GM18868 (cell line): Measurements from ENCODE around the gene RILPL2.
"Not testable (repeated sequence)": the region's sequence is repeated elsewhere in the genome, so short reads cannot be mapped to it uniquely, and the experiment has no call there.

Experiments used
- ATAC-seq: cut with Tn5 transposase; IDR thresholded peaks from one replicate; pipeline ENCODE4 v1.9.1; 2021; ENCODE audit warnings: mild to moderate bottlenecking, moderate library complexity; ENCODE audit not compliant: unreplicated experiment

The RILPL2 gene

DNA sequence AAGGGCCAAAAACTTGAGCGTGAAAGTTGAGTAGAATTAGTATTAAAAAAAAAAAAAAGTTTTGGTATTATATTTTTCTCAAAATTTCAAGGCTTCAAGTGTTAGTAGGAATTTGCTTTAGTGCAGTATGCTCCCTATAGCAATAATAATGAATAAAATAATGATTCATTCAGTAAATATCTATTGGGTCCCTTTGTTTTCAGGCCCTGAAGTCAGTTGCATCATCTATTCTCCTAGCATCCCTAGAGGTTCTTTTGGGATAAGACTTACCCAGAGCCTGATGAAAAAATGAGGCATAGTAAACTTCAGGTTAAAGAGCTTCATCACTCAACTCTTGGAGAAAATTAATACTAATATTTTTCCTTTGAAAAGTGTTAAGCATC is 51.5 kb downstream of the RILPL2 start:
- ATAC-seq: no peak

DNA sequence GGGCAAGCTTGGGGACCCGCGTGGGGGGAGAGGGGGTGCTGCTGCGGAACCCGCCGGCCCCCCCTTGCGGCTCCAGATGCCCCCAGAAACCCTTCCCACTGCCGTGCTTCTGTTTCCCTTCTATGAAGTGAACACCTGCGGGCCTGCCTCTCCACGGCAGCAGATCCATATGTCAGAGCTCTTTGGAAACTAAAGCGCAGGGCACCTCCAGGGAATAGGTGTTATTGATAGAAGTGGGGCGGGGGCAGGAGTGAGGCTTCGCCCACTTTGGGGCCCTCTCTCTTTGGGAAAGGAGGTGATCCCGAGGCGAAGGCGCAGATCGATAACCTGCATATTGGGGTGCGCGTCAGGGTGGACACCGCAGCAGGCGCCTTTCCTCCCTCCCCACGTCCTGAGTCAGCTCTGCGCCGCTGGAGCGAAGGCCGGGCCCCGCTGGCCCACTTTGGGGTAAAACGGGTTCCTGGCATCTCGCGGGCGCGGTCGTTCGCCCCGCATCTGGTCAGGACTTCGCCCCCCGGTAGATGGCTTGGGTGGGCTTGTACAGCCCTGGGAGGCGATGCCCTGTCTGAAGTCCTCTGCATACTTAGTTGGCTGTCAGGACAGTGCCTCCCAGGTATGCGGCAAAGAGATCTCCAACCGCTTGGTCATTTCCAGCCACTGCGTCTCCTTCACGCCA is 52.0 kb downstream of the RILPL2 start:
- no peak for ATAC-seq

DNA sequence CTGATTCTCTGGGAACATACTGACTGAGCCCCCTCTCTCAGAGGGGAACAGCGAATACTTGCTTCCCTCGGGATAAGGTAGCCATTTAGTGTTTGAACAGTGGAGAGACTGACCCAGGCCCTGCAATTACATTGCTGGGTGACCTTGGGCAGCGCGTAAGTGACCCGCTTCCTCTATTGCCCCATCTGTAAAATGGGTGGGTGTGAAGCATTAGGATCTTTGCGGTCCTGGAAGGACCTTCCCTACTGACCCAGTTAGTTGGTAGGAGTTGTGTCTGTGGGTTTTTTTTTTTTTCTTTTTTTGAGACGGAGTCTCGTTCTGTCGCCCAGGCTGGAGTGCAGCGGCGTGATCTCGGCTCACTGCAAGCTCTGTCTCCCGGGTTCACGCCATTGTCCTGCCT is 53.8 kb downstream of the RILPL2 start:
- no peak for ATAC-seq

DNA sequence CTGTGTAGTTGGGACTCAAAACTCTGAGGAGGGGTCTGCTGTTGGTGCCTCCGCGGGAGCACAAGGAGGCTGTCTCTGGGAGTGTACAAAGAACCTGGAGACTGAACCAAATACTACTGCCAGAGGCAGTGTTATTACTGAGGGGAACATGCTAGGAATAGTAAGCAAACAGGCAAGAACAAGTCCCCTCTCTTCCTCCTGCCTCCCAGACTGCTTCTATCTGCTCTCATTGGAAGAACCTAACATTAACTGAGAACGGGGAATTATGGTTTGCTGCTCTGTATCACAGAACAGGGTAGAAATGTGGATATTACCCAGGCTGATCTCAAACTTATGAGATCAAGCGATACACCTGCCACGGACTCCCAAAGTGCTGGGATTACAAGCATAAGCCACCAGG is 57.1 kb downstream of the RILPL2 start:
- no peak for ATAC-seq

DNA sequence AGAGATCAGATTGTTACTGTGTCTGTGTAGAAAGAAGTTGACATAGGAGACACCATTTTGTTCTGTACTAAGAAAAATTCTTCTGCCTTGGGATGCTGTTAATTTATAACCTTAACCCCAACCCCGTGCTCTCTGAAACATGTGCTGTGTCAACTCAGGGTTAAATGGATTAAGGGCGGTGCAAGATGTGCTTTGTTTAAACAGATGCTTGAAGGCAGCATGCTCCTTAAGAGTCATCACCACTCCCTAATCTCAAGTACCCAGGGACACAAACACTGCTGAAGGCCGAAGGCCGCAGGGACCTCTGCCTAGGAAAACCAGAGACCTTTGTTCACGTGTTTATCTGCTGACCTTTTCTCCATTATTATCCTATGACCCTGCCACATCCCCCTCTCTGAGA is 64.1 kb downstream of the RILPL2 start:
- not testable (repeated sequence) for ATAC-seq

DNA sequence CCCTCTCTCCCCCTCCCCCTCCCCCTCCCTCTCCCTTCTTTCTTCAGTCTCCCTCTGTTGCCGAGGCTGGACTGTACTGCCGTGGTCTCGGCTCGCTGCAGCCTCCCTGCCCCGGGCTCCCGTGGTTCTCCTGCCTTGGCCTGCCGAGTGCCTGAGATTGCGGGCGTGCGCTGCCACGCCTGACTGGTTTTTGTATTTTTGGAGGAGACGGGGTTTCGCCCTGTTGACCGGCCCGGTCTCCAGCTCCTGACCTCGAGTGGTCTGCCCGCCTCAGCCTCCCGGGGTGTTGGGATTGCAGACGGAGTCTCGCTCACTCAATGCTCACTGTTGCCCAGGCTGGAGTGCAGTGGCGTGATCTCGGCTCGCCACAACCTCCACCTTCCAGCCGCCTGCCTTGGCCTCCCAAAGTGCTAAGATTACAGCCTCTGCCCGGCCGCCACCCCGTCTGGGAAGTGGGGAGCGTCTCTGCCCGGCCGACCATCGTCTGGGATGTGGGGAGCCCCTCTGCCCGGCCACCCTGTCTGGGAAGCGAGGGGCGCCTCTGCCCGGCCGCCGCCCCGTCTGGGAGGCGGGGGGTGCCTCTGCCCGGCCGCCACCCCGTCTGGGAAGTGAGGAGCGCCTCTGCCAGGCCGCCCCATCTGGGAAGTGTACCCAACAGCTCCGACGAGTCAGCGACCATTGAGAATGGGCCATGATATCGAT is 64.7 kb downstream of the RILPL2 start:
- not testable (repeated sequence) for ATAC-seq

DNA sequence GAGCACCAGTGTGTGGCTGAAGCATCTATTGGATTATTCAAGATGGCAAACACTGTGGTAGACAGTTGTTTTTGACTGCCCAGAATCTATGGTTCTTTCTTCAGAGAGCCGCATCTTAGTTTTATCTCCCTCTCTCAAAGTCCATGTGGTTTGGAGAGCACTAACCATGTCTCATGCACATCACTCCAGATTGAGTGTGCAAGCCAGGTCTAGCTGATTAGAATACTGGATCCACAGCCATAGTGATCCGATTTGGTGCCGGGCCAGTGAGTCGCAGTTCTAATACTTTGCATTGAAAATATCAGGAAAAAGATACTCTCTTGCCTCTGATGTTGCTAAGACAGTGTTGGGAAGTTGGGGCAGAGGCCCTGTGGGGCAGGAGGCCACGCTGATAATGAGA is 67.3 kb downstream of the RILPL2 start:
- ATAC-seq: no peak

DNA sequence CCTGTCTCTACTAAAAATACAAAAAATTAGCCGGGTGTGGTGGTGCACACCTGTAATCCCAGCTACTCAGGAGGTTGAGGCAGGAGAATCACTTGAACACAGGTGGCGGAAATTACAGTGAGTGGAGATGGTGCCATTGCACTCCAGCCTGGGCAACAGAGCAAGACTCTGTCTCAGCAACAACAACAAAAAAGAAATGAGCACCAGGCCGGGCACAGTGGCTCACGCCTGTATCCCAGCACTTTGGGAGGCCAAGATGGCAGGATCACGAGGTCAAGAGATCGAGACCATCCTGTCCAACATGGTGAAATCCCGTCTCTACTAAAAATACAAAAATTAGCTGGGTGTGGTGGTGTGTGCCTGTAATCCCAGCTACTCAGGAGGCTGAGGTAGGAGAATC is 68.1 kb downstream of the RILPL2 start:
- ATAC-seq: not testable (repeated sequence)

DNA sequence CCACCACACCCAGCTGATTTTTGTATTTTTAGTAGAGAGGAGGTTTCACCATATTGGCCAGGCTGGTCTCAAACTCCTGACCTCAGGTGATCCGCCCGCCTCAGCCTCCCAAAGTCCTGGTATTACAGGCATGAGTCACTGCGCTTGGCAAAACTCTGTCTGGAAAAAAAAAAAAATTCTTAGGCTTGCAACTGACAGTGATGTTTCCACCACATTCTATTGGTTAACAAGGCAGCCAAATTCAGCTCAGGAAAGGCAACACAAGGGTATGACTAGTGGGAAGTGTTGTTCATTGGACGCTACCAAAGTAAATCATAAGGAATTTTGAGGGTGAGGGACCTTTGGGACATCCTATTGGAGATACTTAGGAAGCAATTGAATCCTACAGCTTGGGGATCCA is 69.0 kb downstream of the RILPL2 start:
- no peak for ATAC-seq
